ENCODE measurements around the gene C12orf50.
"Not testable (repeated sequence)": the region's sequence is repeated elsewhere in the genome, so short reads cannot be mapped to it uniquely, and the experiment has no call there.

The C12orf50 gene

GRCh38 chr12:88029093-88029665 lies at the start of gene C12orf50:
C12orf50 (minus strand) TSS chr12:88029401; CDS start chr12:88026962, 2,439 bp downstream.
- no peak for DNase-seq

- no peak for DNase-seq
Observed at GRCh38 chr12:88067301-88067700, 38.1 kb upstream of the C12orf50 start.

- DNase-seq = peak; percentile 67
Observed at GRCh38 chr12:88063375-88063774, 34.2 kb upstream of the C12orf50 start.

GRCh38 chr12:88062474-88062873 lies 33.3 kb upstream of the C12orf50 start:
- DNase-seq = no peak

- no peak for DNase-seq
Observed at GRCh38 chr12:88058719-88059077, 29.5 kb upstream of the C12orf50 start.

GRCh38 chr12:88057994-88058718 lies 29.0 kb upstream of the C12orf50 start:
- DNase-seq = peak; percentile 82

GRCh38 chr12:88056571-88056970 lies 27.4 kb upstream of the C12orf50 start:
- peak; percentile 35 for DNase-seq

- DNase-seq = peak; percentile 63
Observed at GRCh38 chr12:88052686-88053085, 23.5 kb upstream of the C12orf50 start.

GRCh38 chr12:88044035-88044434 lies 14.8 kb upstream of the C12orf50 start:
- DNase-seq = no peak

- DNase-seq = no peak
Observed at GRCh38 chr12:88037770-88038169, 8.6 kb upstream of the C12orf50 start.

- peak; percentile 68 for DNase-seq
Observed at GRCh38 chr12:88036353-88036965, 7.3 kb upstream of the C12orf50 start.

- DNase-seq = no peak
Observed at GRCh38 chr12:88035907-88036289, 6.7 kb upstream of the C12orf50 start.

GRCh38 chr12:88035271-88035906 lies 6.2 kb upstream of the C12orf50 start:
- peak; percentile 79 for DNase-seq

- DNase-seq = not testable (repeated sequence)
Observed at GRCh38 chr12:88031161-88031560, 2.0 kb upstream of the C12orf50 start.

GRCh38 chr12:88026196-88026595 lies 3.0 kb downstream of the C12orf50 start:
- DNase-seq = no peak

- DNase-seq = no peak
Observed at GRCh38 chr12:88017964-88018363, 11.2 kb downstream of the C12orf50 start.

- no peak for DNase-seq
Observed at GRCh38 chr12:88015825-88016224, 13.4 kb downstream of the C12orf50 start.

GRCh38 chr12:88011755-88012154 lies 17.4 kb downstream of the C12orf50 start:
- no peak for DNase-seq

- DNase-seq = no peak
Observed at GRCh38 chr12:88006351-88006750, 22.9 kb downstream of the C12orf50 start.

GRCh38 chr12:88001327-88001726 lies 27.9 kb downstream of the C12orf50 start:
- DNase-seq = no peak

- peak; percentile 71 for DNase-seq
Observed at GRCh38 chr12:87995581-87996178, 33.5 kb downstream of the C12orf50 start.

- DNase-seq = no peak
Observed at GRCh38 chr12:87991483-87991882, 37.7 kb downstream of the C12orf50 start.

GRCh38 chr12:87988534-87988933 lies 40.7 kb downstream of the C12orf50 start:
- DNase-seq = no peak
